ENCODE measurements around the gene ZNF586.
"Not testable (repeated sequence)": the region's sequence is repeated elsewhere in the genome, so short reads cannot be mapped to it uniquely, and the experiment has no call there.

Gene ZNF586

GRCh38 chr19:57769345-57770131, at the start of gene ZNF586:
TSS of gene ZNF586 (plus strand) at chr19:57769676. CDS start at chr19:57769843, 167 bp downstream.
- no peaks in the 10 kb centered on the region for H3K4me1 ChIP-seq (ENCODE audit: insufficient read depth, low read length)
- H3K9ac ChIP-seq (ENCODE audit: low read depth, low read length), result peak within 1 kb of the TSS; percentile 89
- no peaks in the 10 kb centered on the region for H3K9me3 ChIP-seq (ENCODE audit: control insufficient read depth, insufficient read depth, low read length)
- H3K36me3 ChIP-seq (ENCODE audit: insufficient read depth, low read length), result no peaks in the 10 kb centered on the region

GRCh38 chr19:57719901-57720519, 49.5 kb upstream of the ZNF586 start:
- no peak overlapping the region for H3K9ac ChIP-seq (ENCODE audit: low read depth, low read length)
- no peaks in the 10 kb centered on the region for H3K4me1 ChIP-seq (ENCODE audit: insufficient read depth, low read length)
- peaks cover 12% of the 10 kb centered on the region for H3K9me3 ChIP-seq (ENCODE audit: control insufficient read depth, insufficient read depth, low read length)
- H3K36me3 ChIP-seq (ENCODE audit: insufficient read depth, low read length), result peaks cover 12% of the 10 kb centered on the region

GRCh38 chr19:57720878-57721277, 48.6 kb upstream of the ZNF586 start:
- Histone ChIP-seq H3K4me1 (ENCODE audit: insufficient read depth, low read length) (no peaks in the 10 kb centered on the region), H3K9ac (ENCODE audit: low read depth, low read length) (no peak overlapping the region), H3K36me3 (ENCODE audit: insufficient read depth, low read length) (peaks cover 12% of the 10 kb centered on the region), H3K9me3 (ENCODE audit: control insufficient read depth, insufficient read depth, low read length) (peaks cover 12% of the 10 kb centered on the region)

GRCh38 chr19:57738320-57738719, 31.2 kb upstream of the ZNF586 start:
- not testable (repeated sequence) for H3K9ac ChIP-seq (ENCODE audit: low read depth, low read length); H3K4me1 ChIP-seq (ENCODE audit: insufficient read depth, low read length); H3K36me3 ChIP-seq (ENCODE audit: insufficient read depth, low read length); H3K9me3 ChIP-seq (ENCODE audit: control insufficient read depth, insufficient read depth, low read length)

GRCh38 chr19:57738770-57739169, 30.7 kb upstream of the ZNF586 start:
- not testable (repeated sequence) for H3K4me1 ChIP-seq (ENCODE audit: insufficient read depth, low read length); H3K9me3 ChIP-seq (ENCODE audit: control insufficient read depth, insufficient read depth, low read length)

GRCh38 chr19:57746580-57747471, 22.6 kb upstream of the ZNF586 start, which contains the start of gene ZNF776:
TSS of gene ZNF776 (plus strand) at chr19:57746815. CDS start at chr19:57747059, 244 bp downstream.
- Histone ChIP-seq H3K36me3 (ENCODE audit: insufficient read depth, low read length) (peaks cover 8% of the 10 kb centered on the region; the same call in 1 of the 2 replicates), H3K9me3 (ENCODE audit: control insufficient read depth, insufficient read depth, low read length) (no peaks in the 10 kb centered on the region), H3K9ac (ENCODE audit: low read depth, low read length) (peak within 1 kb of the TSS; percentile 78), H3K4me1 (ENCODE audit: insufficient read depth, low read length) (peaks cover 7% of the 10 kb centered on the region; the same call in 1 of the 2 replicates)

More at GRCh38 chr19:57738770-57739169, 30.7 kb upstream of the ZNF586 start:
- not testable (repeated sequence) for H3K9ac ChIP-seq (ENCODE audit: low read depth, low read length); H3K36me3 ChIP-seq (ENCODE audit: insufficient read depth, low read length)

- no peaks in the 10 kb centered on the region for H3K9me3 ChIP-seq (ENCODE audit: control insufficient read depth, insufficient read depth, low read length)
Measured at GRCh38 chr19:57747472-57747807, 22.0 kb upstream of the ZNF586 start.

GRCh38 chr19:57748029-57748428, 21.4 kb upstream of the ZNF586 start:
- Histone ChIP-seq H3K9me3 (ENCODE audit: control insufficient read depth, insufficient read depth, low read length) (no peaks in the 10 kb centered on the region), H3K4me1 (ENCODE audit: insufficient read depth, low read length) (peaks cover 7% of the 10 kb centered on the region; the same call in 1 of the 2 replicates), H3K9ac (ENCODE audit: low read depth, low read length) (peak overlapping the region; percentile 78; the same call in 1 of the 2 replicates), H3K36me3 (ENCODE audit: insufficient read depth, low read length) (peaks cover 18% of the 10 kb centered on the region)

More at GRCh38 chr19:57747472-57747807, 22.0 kb upstream of the ZNF586 start:
- H3K36me3 ChIP-seq (ENCODE audit: insufficient read depth, low read length), result peaks cover 13% of the 10 kb centered on the region
- H3K9ac ChIP-seq (ENCODE audit: low read depth, low read length), result peak overlapping the region; percentile 78
- peaks cover 7% of the 10 kb centered on the region; the same call in 1 of the 2 replicates for H3K4me1 ChIP-seq (ENCODE audit: insufficient read depth, low read length)

- Histone ChIP-seq H3K9me3 (ENCODE audit: control insufficient read depth, insufficient read depth, low read length) (no peaks in the 10 kb centered on the region), H3K9ac (ENCODE audit: low read depth, low read length) (no peak overlapping the region), H3K4me1 (ENCODE audit: insufficient read depth, low read length) (no peaks in the 10 kb centered on the region), H3K36me3 (ENCODE audit: insufficient read depth, low read length) (peaks cover 63% of the 10 kb centered on the region)
Measured at GRCh38 chr19:57754091-57754673, 15.3 kb upstream of the ZNF586 start.

GRCh38 chr19:57755031-57755430, 14.4 kb upstream of the ZNF586 start:
- Histone ChIP-seq H3K4me1 (ENCODE audit: insufficient read depth, low read length) (no peaks in the 10 kb centered on the region), H3K36me3 (ENCODE audit: insufficient read depth, low read length) (peaks cover 60% of the 10 kb centered on the region), H3K9ac (ENCODE audit: low read depth, low read length) (no peak overlapping the region), H3K9me3 (ENCODE audit: control insufficient read depth, insufficient read depth, low read length) (no peaks in the 10 kb centered on the region)

GRCh38 chr19:57757941-57758340, 11.5 kb upstream of the ZNF586 start:
- peaks cover 46% of the 10 kb centered on the region for H3K36me3 ChIP-seq (ENCODE audit: insufficient read depth, low read length)
- H3K4me1 ChIP-seq (ENCODE audit: insufficient read depth, low read length), result no peaks in the 10 kb centered on the region
- H3K9me3 ChIP-seq (ENCODE audit: control insufficient read depth, insufficient read depth, low read length), result no peaks in the 10 kb centered on the region
- no peak overlapping the region for H3K9ac ChIP-seq (ENCODE audit: low read depth, low read length)

GRCh38 chr19:57759096-57759495, 10.4 kb upstream of the ZNF586 start:
- Histone ChIP-seq H3K4me1 (ENCODE audit: insufficient read depth, low read length) (no peaks in the 10 kb centered on the region), H3K36me3 (ENCODE audit: insufficient read depth, low read length) (peaks cover 35% of the 10 kb centered on the region), H3K9ac (ENCODE audit: low read depth, low read length) (no peak overlapping the region), H3K9me3 (ENCODE audit: control insufficient read depth, insufficient read depth, low read length) (no peaks in the 10 kb centered on the region)

- Histone ChIP-seq H3K9me3 (ENCODE audit: control insufficient read depth, insufficient read depth, low read length) (no peaks in the 10 kb centered on the region), H3K36me3 (ENCODE audit: insufficient read depth, low read length) (no peaks in the 10 kb centered on the region), H3K9ac (ENCODE audit: low read depth, low read length) (no peak overlapping the region), H3K4me1 (ENCODE audit: insufficient read depth, low read length) (no peaks in the 10 kb centered on the region)
Measured at GRCh38 chr19:57771417-57771816, 1.9 kb downstream of the ZNF586 start.

- H3K9ac ChIP-seq (ENCODE audit: low read depth, low read length), result no peak overlapping the region
- H3K4me1 ChIP-seq (ENCODE audit: insufficient read depth, low read length), result no peaks in the 10 kb centered on the region
- H3K9me3 ChIP-seq (ENCODE audit: control insufficient read depth, insufficient read depth, low read length), result peaks cover 5% of the 10 kb centered on the region; the same call in 1 of the 2 replicates
- peaks cover 9% of the 10 kb centered on the region for H3K36me3 ChIP-seq (ENCODE audit: insufficient read depth, low read length)
Measured at GRCh38 chr19:57773488-57773887, 4.0 kb downstream of the ZNF586 start.
